A673 (cell line): ENCODE measurements around the gene LAD1.
A peak's percentile ranks its signal among the peaks of the same experiment; 100 is the strongest.

Experiments
- EZH2 ChIP-seq: fragments of 200-600 bp; sonication (generic); IDR thresholded peaks from 2 replicates; pipeline ENCODE4 v1.6.1; 2017; ENCODE audit warnings: borderline replicate concordance, low read depth, mild to moderate bottlenecking, mixed read lengths, antibody characterized with exemption, low read length; ENCODE audit not compliant: poor library complexity, severe bottlenecking
- TF ChIP-seq, protein P1 (sequence below): fragments of 300-800, 200-600 bp; sonication (generic); conservative IDR thresholded peaks from 2 replicates; pipeline ENCODE4 v1.5.1; 2017; ENCODE audit warnings: low read depth, mild to moderate bottlenecking, antibody characterized with exemption, low read length, moderate library complexity, mixed read lengths

DNA sequence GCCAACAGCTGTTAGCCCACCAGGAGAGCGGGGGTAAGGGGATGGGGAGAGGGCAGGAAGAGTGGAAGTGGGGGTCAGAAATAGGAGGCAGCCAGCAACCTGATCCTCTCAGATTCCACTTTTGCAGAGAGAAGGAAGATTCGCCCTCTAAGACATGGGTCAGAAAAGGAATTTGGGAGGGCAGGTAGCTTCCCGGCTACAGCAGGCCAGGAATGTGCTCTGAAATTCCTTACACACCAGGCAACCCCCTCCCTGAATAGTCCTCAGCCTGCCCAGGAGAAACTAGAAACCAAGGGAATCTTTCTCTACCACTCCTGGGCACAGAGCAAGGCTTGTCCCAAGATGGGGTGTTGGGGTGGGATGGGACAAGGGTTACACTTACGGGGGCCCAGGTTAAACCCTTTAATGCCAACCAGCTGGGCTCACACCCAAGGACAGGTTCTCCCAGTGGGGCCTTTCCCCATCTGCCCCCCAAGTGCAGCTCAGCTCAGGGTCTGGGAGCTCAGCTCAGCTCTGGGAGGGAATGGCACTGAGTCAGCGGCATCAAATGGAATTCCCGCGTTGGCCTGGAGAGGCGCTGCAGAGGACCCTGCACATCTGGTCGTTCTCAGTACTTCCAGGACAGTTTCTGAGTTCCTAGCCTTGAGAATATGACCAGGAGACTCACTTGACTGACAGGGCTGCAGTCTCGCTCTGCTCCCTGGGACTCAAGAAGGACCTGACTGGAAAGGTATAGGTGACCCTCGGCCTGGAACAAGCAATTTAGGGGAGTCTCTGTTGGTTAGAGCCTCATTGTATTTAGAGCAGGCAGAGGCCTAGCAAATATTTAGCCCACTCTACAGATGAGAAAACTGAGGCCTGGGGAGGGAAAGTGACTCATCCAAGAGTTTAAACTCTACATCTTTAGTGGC lies 22.4 kb downstream of the LAD1 start:
- TF ChIP-seq, protein P1, sequence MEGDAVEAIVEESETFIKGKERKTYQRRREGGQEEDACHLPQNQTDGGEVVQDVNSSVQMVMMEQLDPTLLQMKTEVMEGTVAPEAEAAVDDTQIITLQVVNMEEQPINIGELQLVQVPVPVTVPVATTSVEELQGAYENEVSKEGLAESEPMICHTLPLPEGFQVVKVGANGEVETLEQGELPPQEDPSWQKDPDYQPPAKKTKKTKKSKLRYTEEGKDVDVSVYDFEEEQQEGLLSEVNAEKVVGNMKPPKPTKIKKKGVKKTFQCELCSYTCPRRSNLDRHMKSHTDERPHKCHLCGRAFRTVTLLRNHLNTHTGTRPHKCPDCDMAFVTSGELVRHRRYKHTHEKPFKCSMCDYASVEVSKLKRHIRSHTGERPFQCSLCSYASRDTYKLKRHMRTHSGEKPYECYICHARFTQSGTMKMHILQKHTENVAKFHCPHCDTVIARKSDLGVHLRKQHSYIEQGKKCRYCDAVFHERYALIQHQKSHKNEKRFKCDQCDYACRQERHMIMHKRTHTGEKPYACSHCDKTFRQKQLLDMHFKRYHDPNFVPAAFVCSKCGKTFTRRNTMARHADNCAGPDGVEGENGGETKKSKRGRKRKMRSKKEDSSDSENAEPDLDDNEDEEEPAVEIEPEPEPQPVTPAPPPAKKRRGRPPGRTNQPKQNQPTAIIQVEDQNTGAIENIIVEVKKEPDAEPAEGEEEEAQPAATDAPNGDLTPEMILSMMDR, result peak; percentile 57
- no peak for TF ChIP-seq EZH2
